ENCODE data around the gene IFNG. TPM values are rescaled to one million over a fixed set of nuclear protein-coding genes. Genes with fewer than 3 reads are reported as not detected.

The IFNG gene
- total and polyA plus RNA-seq, 2 donors from 2014 or later, result not detected

GRCh38 chr12:68106660-68107059 lies 52.9 kb downstream of the IFNG start:
- H3K9me3 ChIP-seq (ENCODE audit: control insufficient read depth in 2 of 3, insufficient read depth in 1 of 3, low read length in 3 of 3), result no peaks in the 10 kb centered on the region
- H3K27ac ChIP-seq (ENCODE audit: low read depth in 2 of 2, low read length in 2 of 2), result no peak overlapping the region
- H3K4me3 ChIP-seq (ENCODE audit: low read length in 3 of 3), result no peak overlapping the region
- no peak overlapping the region for H3K9ac ChIP-seq (ENCODE audit: low read length in 3 of 3)
- H3K27me3 ChIP-seq (ENCODE audit: control insufficient read depth, insufficient read depth, low read length), result no peaks in the 10 kb centered on the region
- no peak for TF ChIP-seq CTCF (IDR thresholded peaks at IDR 0.05; ENCODE audit: borderline replicate concordance, extremely low read depth, insufficient read depth)
- intact Hi-C loops (cut with DNase I), result no loop called here
- FAIRE-seq (no peak), DNase-seq (no peak)
- no peaks in the 10 kb centered on the region for H3K4me1 ChIP-seq (ENCODE audit: control insufficient read depth in 2 of 3, insufficient read depth in 2 of 3, low read depth in 1 of 3, low read length in 3 of 3)
- H3K36me3 ChIP-seq (ENCODE audit: control insufficient read depth in 2 of 3, insufficient read depth in 3 of 3, low read length in 3 of 3), result no peaks in the 10 kb centered on the region

- H3K9me3 ChIP-seq (ENCODE audit: control insufficient read depth in 2 of 3, insufficient read depth in 1 of 3, low read length in 3 of 3), result no peaks in the 10 kb centered on the region
- H3K27ac ChIP-seq (ENCODE audit: low read depth in 2 of 2, low read length in 2 of 2), result no peak overlapping the region
- H3K4me3 ChIP-seq (ENCODE audit: low read length in 3 of 3), result no peak overlapping the region
- H3K9ac ChIP-seq (ENCODE audit: low read length in 3 of 3), result no peak overlapping the region
- TF ChIP-seq CTCF (IDR thresholded peaks at IDR 0.05; ENCODE audit: borderline replicate concordance, extremely low read depth, insufficient read depth), result no peak
- H3K4me1 ChIP-seq (ENCODE audit: control insufficient read depth in 2 of 3, insufficient read depth in 2 of 3, low read depth in 1 of 3, low read length in 3 of 3), result no peaks in the 10 kb centered on the region
- H3K36me3 ChIP-seq (ENCODE audit: control insufficient read depth in 2 of 3, insufficient read depth in 3 of 3, low read length in 3 of 3), result no peaks in the 10 kb centered on the region
- DNase-seq (no peak), FAIRE-seq (no peak)
- intact Hi-C loops (cut with DNase I), result no loop called here
- no peaks in the 10 kb centered on the region for H3K27me3 ChIP-seq (ENCODE audit: control insufficient read depth, insufficient read depth, low read length)
These were observed 53.4 kb downstream of the IFNG start for GRCh38 chr12:68106160-68106559.

Other genes starting within 250 kb of the IFNG start
- 0.85 TPM for gene IFNG-AS1, start 170.3 kb downstream of the IFNG start, total RNA-seq
- gene IFNG-AS1, start 170.3 kb downstream of the IFNG start, polyA plus RNA-seq (ENCODE audit: insufficient read depth, low read depth, low replicate concordance), result not detected
- not detected for gene IL26, start 66.1 kb upstream of the IFNG start, total RNA-seq
- not detected for gene IL26, start 66.1 kb upstream of the IFNG start, polyA plus RNA-seq (ENCODE audit: insufficient read depth, low read depth, low replicate concordance)
- gene IL22, start 93.9 kb upstream of the IFNG start, total RNA-seq, result not detected
- not detected for gene IL22, start 93.9 kb upstream of the IFNG start, polyA plus RNA-seq (ENCODE audit: insufficient read depth, low read depth, low replicate concordance)
- gene MDM1, start 172.6 kb upstream of the IFNG start, total RNA-seq, result 14.1 TPM
- 8.9 TPM for gene MDM1, start 172.6 kb upstream of the IFNG start, polyA plus RNA-seq (ENCODE audit: insufficient read depth, low read depth, low replicate concordance)